ES-I3 (cell line): ENCODE measurements around the gene DLGAP5.

ENCODE experiments used
- H3K36me3 ChIP-seq: 2 replicates; pipeline ENCODE4 v1.6.1; 2013; ENCODE audit warnings: mild to moderate bottlenecking, low read length, control low read depth, moderate library complexity; ENCODE audit not compliant: insufficient read depth
- H3K4me1 ChIP-seq: 2 replicates; pipeline ENCODE4 v1.6.1; 2013; ENCODE audit warnings: mild to moderate bottlenecking, control low read depth, low read length; ENCODE audit not compliant: insufficient read depth
- H3K9ac ChIP-seq: 2 replicates; pipeline ENCODE4 v1.6.1; 2013; ENCODE audit warnings: low read depth, mild to moderate bottlenecking, low read length, moderate library complexity
- H3K9me3 ChIP-seq: 2 replicates; pipeline ENCODE4 v1.6.1; 2013; ENCODE audit warnings: mild to moderate bottlenecking, low read length, moderate library complexity; ENCODE audit not compliant: control insufficient read depth, insufficient read depth

Gene DLGAP5

GRCh38 chr14:55129428-55130195 is 61.8 kb downstream of the DLGAP5 start:
- H3K4me1 ChIP-seq: no peaks in the 10 kb centered on the region
- H3K9me3 ChIP-seq: no peaks in the 10 kb centered on the region
- peak overlapping the region; percentile 64; the same call in 1 of the 2 replicates for H3K9ac ChIP-seq
- H3K36me3 ChIP-seq: peaks cover 3% of the 10 kb centered on the region; the same call in 1 of the 2 replicates

- no peaks in the 10 kb centered on the region for H3K9me3 ChIP-seq
- no peaks in the 10 kb centered on the region for H3K4me1 ChIP-seq
- peaks cover 3% of the 10 kb centered on the region; the same call in 1 of the 2 replicates for H3K36me3 ChIP-seq
- H3K9ac ChIP-seq: peak within 1 kb of the TSS; percentile 64
These were observed 62.3 kb downstream of the DLGAP5 start, which contains the start of gene LGALS3 for GRCh38 chr14:55129086-55129427. LGALS3 (plus strand) TSS chr14:55129252; CDS start chr14:55137374, 8,122 bp downstream.

- peak overlapping the region; percentile 64; the same call in 1 of the 2 replicates for H3K9ac ChIP-seq
- no peaks in the 10 kb centered on the region; the same call in 1 of the 2 replicates for H3K9me3 ChIP-seq
- H3K4me1 ChIP-seq: no peaks in the 10 kb centered on the region
- no peaks in the 10 kb centered on the region for H3K36me3 ChIP-seq
These were observed 62.8 kb downstream of the DLGAP5 start for GRCh38 chr14:55128386-55129085.

GRCh38 chr14:55127460-55127951 is 63.9 kb downstream of the DLGAP5 start:
- no peaks in the 10 kb centered on the region; the same call in 1 of the 2 replicates for H3K9me3 ChIP-seq
- no peak overlapping the region for H3K9ac ChIP-seq
- no peaks in the 10 kb centered on the region for H3K36me3 ChIP-seq
- H3K4me1 ChIP-seq: no peaks in the 10 kb centered on the region

GRCh38 chr14:55126932-55127459 is 64.4 kb downstream of the DLGAP5 start:
- no peak overlapping the region for H3K9ac ChIP-seq

GRCh38 chr14:55126034-55126433 is 65.4 kb downstream of the DLGAP5 start:
- Histone ChIP-seq H3K4me1 (no peaks in the 10 kb centered on the region), H3K9ac (no peak overlapping the region)

More at GRCh38 chr14:55126932-55127459, 64.4 kb downstream of the DLGAP5 start:
- no peaks in the 10 kb centered on the region; the same call in 1 of the 2 replicates for H3K9me3 ChIP-seq
- no peaks in the 10 kb centered on the region for H3K36me3 ChIP-seq
- H3K4me1 ChIP-seq: no peaks in the 10 kb centered on the region

GRCh38 chr14:55125403-55125802 is 66.0 kb downstream of the DLGAP5 start:
- no peaks in the 10 kb centered on the region; the same call in 1 of the 2 replicates for H3K9me3 ChIP-seq
- H3K4me1 ChIP-seq: no peaks in the 10 kb centered on the region
- no peaks in the 10 kb centered on the region for H3K36me3 ChIP-seq
- no peak overlapping the region for H3K9ac ChIP-seq

More at GRCh38 chr14:55126034-55126433, 65.4 kb downstream of the DLGAP5 start:
- Histone ChIP-seq H3K9me3 (no peaks in the 10 kb centered on the region; the same call in 1 of the 2 replicates), H3K36me3 (no peaks in the 10 kb centered on the region)

- H3K4me1 ChIP-seq: no peaks in the 10 kb centered on the region
These were observed 66.5 kb downstream of the DLGAP5 start for GRCh38 chr14:55124774-55125386.

GRCh38 chr14:55123852-55124639 is 67.3 kb downstream of the DLGAP5 start:
- Histone ChIP-seq H3K4me1 (no peaks in the 10 kb centered on the region), H3K36me3 (no peaks in the 10 kb centered on the region), H3K9ac (no peak overlapping the region)

More at GRCh38 chr14:55124774-55125386, 66.5 kb downstream of the DLGAP5 start:
- no peak overlapping the region for H3K9ac ChIP-seq
- no peaks in the 10 kb centered on the region for H3K36me3 ChIP-seq
- no peaks in the 10 kb centered on the region; the same call in 1 of the 2 replicates for H3K9me3 ChIP-seq

GRCh38 chr14:55123101-55123500 is 68.3 kb downstream of the DLGAP5 start:
- Histone ChIP-seq H3K9me3 (no peaks in the 10 kb centered on the region; the same call in 1 of the 2 replicates), H3K9ac (no peak overlapping the region), H3K36me3 (no peaks in the 10 kb centered on the region), H3K4me1 (peaks cover 5% of the 10 kb centered on the region; the same call in 1 of the 2 replicates)

More at GRCh38 chr14:55123852-55124639, 67.3 kb downstream of the DLGAP5 start:
- H3K9me3 ChIP-seq: no peaks in the 10 kb centered on the region; the same call in 1 of the 2 replicates

- H3K9ac ChIP-seq: no peak overlapping the region
- no peaks in the 10 kb centered on the region for H3K36me3 ChIP-seq
- no peaks in the 10 kb centered on the region; the same call in 1 of the 2 replicates for H3K9me3 ChIP-seq
- peaks cover 5% of the 10 kb centered on the region; the same call in 1 of the 2 replicates for H3K4me1 ChIP-seq
These were observed 68.9 kb downstream of the DLGAP5 start for GRCh38 chr14:55122440-55122986.

GRCh38 chr14:55121628-55122439 is 69.6 kb downstream of the DLGAP5 start:
- no peaks in the 10 kb centered on the region for H3K36me3 ChIP-seq
- no peak overlapping the region for H3K9ac ChIP-seq
- H3K9me3 ChIP-seq: no peaks in the 10 kb centered on the region; the same call in 1 of the 2 replicates
- H3K4me1 ChIP-seq: peaks cover 5% of the 10 kb centered on the region; the same call in 1 of the 2 replicates
